ENCODE data around the gene PRM1. TPM values are rescaled to one million over a fixed set of nuclear protein-coding genes. Genes with fewer than 3 reads are reported as not detected.

Gene PRM1, protein sequence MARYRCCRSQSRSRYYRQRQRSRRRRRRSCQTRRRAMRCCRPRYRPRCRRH
- not detected in 2 replicates for total RNA-seq (ENCODE audit: low replicate concordance)

GRCh38 chr16:11280616-11281522 is at the start of gene PRM1:
Gene PRM1, minus strand, starts transcription at chr16:11281330. Its CDS starts 92 bp downstream, at chr16:11281238.
- H3K4me3 ChIP-seq (ENCODE audit: low read depth, low read length), result no peak within 1 kb of the TSS
- TF ChIP-seq, protein P1, sequence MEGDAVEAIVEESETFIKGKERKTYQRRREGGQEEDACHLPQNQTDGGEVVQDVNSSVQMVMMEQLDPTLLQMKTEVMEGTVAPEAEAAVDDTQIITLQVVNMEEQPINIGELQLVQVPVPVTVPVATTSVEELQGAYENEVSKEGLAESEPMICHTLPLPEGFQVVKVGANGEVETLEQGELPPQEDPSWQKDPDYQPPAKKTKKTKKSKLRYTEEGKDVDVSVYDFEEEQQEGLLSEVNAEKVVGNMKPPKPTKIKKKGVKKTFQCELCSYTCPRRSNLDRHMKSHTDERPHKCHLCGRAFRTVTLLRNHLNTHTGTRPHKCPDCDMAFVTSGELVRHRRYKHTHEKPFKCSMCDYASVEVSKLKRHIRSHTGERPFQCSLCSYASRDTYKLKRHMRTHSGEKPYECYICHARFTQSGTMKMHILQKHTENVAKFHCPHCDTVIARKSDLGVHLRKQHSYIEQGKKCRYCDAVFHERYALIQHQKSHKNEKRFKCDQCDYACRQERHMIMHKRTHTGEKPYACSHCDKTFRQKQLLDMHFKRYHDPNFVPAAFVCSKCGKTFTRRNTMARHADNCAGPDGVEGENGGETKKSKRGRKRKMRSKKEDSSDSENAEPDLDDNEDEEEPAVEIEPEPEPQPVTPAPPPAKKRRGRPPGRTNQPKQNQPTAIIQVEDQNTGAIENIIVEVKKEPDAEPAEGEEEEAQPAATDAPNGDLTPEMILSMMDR (IDR thresholded peaks at IDR 0.05; ENCODE audit: insufficient read depth, low read length), result no peak
- DNase-seq (ENCODE audit: low read depth), result no peak

DNA sequence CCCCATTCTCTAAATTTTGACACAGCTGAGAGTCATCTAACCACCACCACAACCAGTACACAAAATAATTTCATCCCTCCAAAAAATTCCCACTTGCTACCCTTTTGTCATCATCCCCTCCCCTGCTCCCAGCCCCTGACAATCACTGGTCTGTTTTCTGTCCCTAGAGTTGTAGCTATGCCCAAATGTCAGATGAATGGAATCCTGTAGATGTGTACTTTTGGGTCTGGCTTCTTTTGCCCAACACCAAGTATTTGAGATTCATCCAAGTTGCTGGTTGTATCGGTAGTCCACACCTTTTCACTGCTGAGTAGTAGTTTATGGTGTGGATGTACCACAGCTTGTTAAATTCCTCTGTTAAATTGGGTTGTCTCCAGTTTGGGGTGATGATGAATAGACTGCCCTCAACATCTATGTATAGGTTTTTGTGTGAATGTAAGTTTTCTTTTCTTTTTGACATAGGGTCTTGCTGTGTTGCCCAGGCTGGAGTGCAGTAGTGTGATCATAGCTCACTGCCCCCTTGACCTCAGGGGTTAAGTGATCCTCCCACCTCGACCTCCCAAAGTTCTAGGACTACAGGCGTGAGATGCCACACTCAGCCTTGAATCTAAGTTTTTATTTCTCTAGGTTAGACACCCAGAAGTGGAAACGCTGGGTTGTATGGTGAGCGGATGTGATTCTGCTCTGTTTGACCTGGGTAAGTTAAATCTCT is 49.6 kb upstream of the PRM1 start:
- no peak for DNase-seq (ENCODE audit: low read depth)
- TF ChIP-seq, protein P1 (IDR thresholded peaks at IDR 0.05; ENCODE audit: insufficient read depth, low read length), result no peak
- no peak overlapping the region for H3K4me3 ChIP-seq (ENCODE audit: low read depth, low read length)

DNA sequence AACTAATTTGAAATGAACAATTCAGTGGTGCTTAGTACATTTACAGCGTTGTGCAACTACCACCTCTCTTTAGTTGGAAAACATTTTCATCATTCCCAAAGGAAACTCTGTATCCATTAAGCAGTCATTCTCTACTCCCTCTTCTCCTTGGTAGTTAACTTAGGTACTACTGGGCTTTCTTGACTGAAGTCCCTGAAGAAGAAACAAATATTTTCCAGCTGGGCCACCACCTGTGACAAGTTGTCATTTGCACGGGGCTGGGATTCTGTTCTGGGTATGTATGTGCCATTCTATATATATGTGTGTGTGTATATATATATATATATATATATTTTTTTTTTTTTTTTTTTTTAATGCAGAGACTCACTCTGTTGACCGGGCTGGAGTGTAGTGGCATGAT is 48.8 kb upstream of the PRM1 start:
- no peak for DNase-seq (ENCODE audit: low read depth)
- H3K4me3 ChIP-seq (ENCODE audit: low read depth, low read length), result no peak overlapping the region
- TF ChIP-seq, protein P1 (IDR thresholded peaks at IDR 0.05; ENCODE audit: insufficient read depth, low read length), result no peak

GRCh38 chr16:11329071-11329491 is 48.0 kb upstream of the PRM1 start:
- TF ChIP-seq, protein P1 (IDR thresholded peaks at IDR 0.05; ENCODE audit: insufficient read depth, low read length), result no peak
- no peak for DNase-seq (ENCODE audit: low read depth)
- peak overlapping the region; percentile 29 for H3K4me3 ChIP-seq (ENCODE audit: low read depth, low read length)

DNA sequence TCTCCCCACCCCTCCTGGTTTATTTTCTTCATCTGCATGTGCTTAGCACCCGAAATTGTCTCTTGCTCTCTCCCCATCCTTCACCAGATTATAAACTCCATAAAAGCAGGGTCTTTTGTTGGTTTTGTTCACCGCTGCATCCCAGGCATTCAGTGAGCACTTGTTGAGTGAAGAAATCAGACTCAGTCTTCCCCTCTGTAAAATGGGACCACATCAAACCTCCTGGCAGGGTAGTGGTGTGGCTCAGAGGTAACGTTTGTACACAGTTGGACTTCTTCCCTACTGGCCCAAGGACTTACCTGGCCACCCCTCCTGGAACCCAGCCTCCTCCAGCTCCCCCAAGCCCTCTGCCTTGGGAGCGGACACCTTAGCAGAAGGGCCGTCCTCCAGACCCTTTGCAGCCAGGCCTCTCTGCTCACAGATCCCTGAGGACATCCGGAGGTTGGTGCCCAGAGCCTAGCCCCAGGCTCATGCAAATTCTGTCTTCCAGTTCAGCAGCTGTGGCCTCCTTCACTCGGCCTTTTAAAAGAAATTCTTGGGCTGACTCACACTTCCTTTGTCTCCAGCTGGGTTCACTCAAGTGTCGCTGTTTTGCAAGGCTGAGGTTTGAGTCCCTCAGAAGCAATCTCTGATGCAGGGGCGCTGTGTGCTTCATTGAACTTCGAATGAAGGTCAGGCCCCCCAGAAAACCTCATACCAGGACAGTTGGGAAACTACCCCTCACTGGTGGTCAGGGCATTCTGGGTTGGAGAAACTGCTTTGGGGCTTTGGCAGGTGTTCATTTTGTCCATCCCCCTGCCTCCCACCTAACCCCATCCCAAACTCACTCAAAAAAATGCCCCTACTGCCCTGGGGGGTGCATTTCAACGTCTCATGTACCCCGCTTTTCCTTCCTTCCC is 47.3 kb upstream of the PRM1 start:
- TF ChIP-seq, protein P1 (IDR thresholded peaks at IDR 0.05; ENCODE audit: insufficient read depth, low read length), result peak; percentile 1
- peak overlapping the region; percentile 29 for H3K4me3 ChIP-seq (ENCODE audit: low read depth, low read length)
- peak; percentile 97 for DNase-seq (ENCODE audit: low read depth)

All from fibroblast of the aortic adventitia (primary cell).